Astrocyte (in vitro differentiated cells and primary cell): ENCODE measurements around the gene IGHMBP2.

ENCODE experiments used
- EZH2 ChIP-seq: IDR thresholded peaks from 2 replicates; pipeline ENCODE4 v1.6.1; 2012; ENCODE audit warnings: mild to moderate bottlenecking, low read length, inconsistent platforms; ENCODE audit not compliant: insufficient read depth
- TF ChIP-seq, protein P1 (sequence below): IDR thresholded peaks from 2 replicates; pipeline ENCODE4 v1.5.1; 2011; ENCODE audit warnings: low read depth, mild to moderate bottlenecking, inconsistent platforms, low read length, moderate library complexity; ENCODE audit not compliant: insufficient read depth

DNA sequence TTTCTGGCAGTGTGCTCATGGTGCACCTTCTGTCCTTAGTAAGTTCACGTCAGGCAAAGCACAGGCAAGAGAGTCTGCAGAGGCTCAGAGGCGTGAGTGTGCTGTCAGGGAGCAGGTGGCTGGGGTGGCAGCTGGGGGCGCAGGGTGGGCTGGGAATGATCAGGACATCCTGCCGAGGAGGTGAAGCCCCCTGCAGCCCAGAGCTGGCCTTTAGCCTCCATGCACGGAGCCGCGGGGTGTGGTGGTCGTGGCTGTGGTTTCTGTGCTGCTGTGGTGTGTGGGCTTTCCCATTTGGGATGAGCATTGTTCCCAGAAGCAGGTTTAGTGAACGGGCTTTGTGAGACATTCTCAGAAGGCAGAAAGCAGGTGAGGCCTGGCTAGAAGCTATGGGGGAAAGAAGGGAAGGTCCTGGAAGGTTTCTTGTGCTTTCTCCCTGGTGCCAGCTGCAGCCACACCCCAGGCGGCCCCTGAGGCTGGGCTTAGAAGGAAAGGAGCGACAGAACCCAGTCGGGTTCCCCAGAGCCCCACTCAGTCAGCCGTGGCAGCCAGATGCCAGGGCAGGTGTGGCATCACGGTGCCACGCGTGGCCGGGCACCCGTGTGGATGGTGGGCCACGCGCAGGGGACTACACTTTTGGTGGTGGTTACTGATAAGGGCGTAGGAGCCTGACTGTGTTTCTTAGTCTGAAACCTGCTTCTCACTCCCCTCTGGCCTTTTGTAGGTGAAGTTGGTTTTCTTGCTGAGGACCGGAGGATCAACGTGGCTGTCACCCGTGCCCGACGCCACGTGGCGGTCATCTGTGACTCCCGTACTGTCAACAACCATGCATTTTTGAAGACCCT is 32.0 kb downstream of the IGHMBP2 start:
- TF ChIP-seq, protein P1, sequence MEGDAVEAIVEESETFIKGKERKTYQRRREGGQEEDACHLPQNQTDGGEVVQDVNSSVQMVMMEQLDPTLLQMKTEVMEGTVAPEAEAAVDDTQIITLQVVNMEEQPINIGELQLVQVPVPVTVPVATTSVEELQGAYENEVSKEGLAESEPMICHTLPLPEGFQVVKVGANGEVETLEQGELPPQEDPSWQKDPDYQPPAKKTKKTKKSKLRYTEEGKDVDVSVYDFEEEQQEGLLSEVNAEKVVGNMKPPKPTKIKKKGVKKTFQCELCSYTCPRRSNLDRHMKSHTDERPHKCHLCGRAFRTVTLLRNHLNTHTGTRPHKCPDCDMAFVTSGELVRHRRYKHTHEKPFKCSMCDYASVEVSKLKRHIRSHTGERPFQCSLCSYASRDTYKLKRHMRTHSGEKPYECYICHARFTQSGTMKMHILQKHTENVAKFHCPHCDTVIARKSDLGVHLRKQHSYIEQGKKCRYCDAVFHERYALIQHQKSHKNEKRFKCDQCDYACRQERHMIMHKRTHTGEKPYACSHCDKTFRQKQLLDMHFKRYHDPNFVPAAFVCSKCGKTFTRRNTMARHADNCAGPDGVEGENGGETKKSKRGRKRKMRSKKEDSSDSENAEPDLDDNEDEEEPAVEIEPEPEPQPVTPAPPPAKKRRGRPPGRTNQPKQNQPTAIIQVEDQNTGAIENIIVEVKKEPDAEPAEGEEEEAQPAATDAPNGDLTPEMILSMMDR: no peak
- no peak for TF ChIP-seq EZH2
